HEK293 (cell line): Measurements from ENCODE around the gene TBCEL.

ENCODE experiments used
- CTCF ChIA-PET: fragments of 350-600 bp; formaldehyde crosslinking; extraction: SDS; loops from one replicate; lab custom pipeline; 2021; ENCODE audit warnings: antibody characterized with exemption; lab: Yijun Ruan, JAX
- POLR2A ChIA-PET: fragments of 300-600 bp; formaldehyde crosslinking; extraction: SDS; loops from one replicate; lab custom pipeline; 2020; ENCODE audit warnings: antibody characterized with exemption, inconsistent platforms; lab: Yijun Ruan, JAX
- H3K27ac ChIP-seq: fragments of 200-500 bp; sonication (Bioruptor generic); 2 replicates; pipeline ENCODE4 v1.5.1; 2014; ENCODE audit warnings: low read depth, low read length, control low read depth, inconsistent platforms; ENCODE audit errors: extremely low read depth
- H3K36me3 ChIP-seq, 2 experiments: fragments of 200-500 bp in 1 of 2; sonication (Bioruptor generic) in 1 of 2; 1 replicate in 1 of 2; 2 replicates in 1 of 2; pipeline ENCODE4 v1.5.1; 2014 to 2017; ENCODE audit warnings: inconsistent platforms in 2 of 2, low read length in 2 of 2; ENCODE audit not compliant: control insufficient read depth in 2 of 2, insufficient read depth in 1 of 2
- H3K4me1 ChIP-seq: fragments of 200-500 bp; sonication (Bioruptor generic); 2 replicates; pipeline ENCODE4 v1.5.1; 2014; ENCODE audit warnings: mild to moderate bottlenecking, low read length, inconsistent platforms; ENCODE audit not compliant: control insufficient read depth, insufficient read depth
- H3K4me3 ChIP-seq: 2 replicates; pipeline ENCODE4 v1.5.1; 2011; ENCODE audit warnings: low read depth, mild to moderate bottlenecking, control low read depth, low read length, moderate library complexity
- H3K9me3 ChIP-seq: fragments of 200-500 bp; sonication (Bioruptor generic); 2 replicates; pipeline ENCODE4 v1.5.1; 2014; ENCODE audit warnings: low read depth, low read length, inconsistent platforms; ENCODE audit not compliant: control insufficient read depth, insufficient read depth
- MZF1 ChIP-seq: fragments of 450-650 bp; formaldehyde crosslinking; IDR thresholded peaks from 2 replicates; pipeline ENCODE4 v1.5.1; 2017; ENCODE audit warnings: missing biosample characterization, missing genetic modification characterization, borderline replicate concordance
- RBAK ChIP-seq: fragments of 450-650 bp; formaldehyde crosslinking; IDR thresholded peaks from 2 replicates; pipeline ENCODE4 v1.5.1; 2016; ENCODE audit warnings: missing biosample characterization, missing genetic modification characterization
- WT1 ChIP-seq: fragments of 450-650 bp; formaldehyde crosslinking; IDR thresholded peaks from 2 replicates; pipeline ENCODE4 v1.5.1; 2016; ENCODE audit warnings: missing biosample characterization, missing genetic modification characterization
- ZBTB10 ChIP-seq: fragments of 450-650 bp; formaldehyde crosslinking; IDR thresholded peaks from 2 replicates; pipeline ENCODE4 v1.5.1; 2016; ENCODE audit warnings: missing biosample characterization, missing genetic modification characterization
- ZBTB44 ChIP-seq: fragments of 450-650 bp; IDR thresholded peaks from 2 replicates; pipeline ENCODE4 v1.5.1; 2018; ENCODE audit warnings: missing biosample characterization, mild to moderate bottlenecking, missing genetic modification characterization
- ZFP41 ChIP-seq: fragments of 450-650 bp; formaldehyde crosslinking; IDR thresholded peaks from 2 replicates; pipeline ENCODE4 v1.5.1; 2016; ENCODE audit warnings: missing biosample characterization, missing genetic modification characterization, borderline replicate concordance
- ZNF174 ChIP-seq: fragments of 450-650 bp; formaldehyde crosslinking; IDR thresholded peaks from 2 replicates; pipeline ENCODE4 v1.5.0; 2017; ENCODE audit warnings: missing biosample characterization, mild to moderate bottlenecking, missing genetic modification characterization
- ZNF324 ChIP-seq: fragments of 450-650 bp; formaldehyde crosslinking; IDR thresholded peaks from 2 replicates; pipeline ENCODE4 v1.5.1; 2016; ENCODE audit warnings: missing biosample characterization, missing genetic modification characterization
- ZNF391 ChIP-seq: fragments of 450-650 bp; formaldehyde crosslinking; IDR thresholded peaks from 2 replicates; pipeline ENCODE4 v1.5.1; 2016; ENCODE audit warnings: low read depth, missing biosample characterization, missing genetic modification characterization, borderline replicate concordance
- ZNF473 ChIP-seq: fragments of 450-650 bp; formaldehyde crosslinking; IDR thresholded peaks from 2 replicates; pipeline ENCODE4 v1.5.1; 2017; ENCODE audit warnings: missing biosample characterization, missing genetic modification characterization
- ZNF664 ChIP-seq: fragments of 450-650 bp; formaldehyde crosslinking; IDR thresholded peaks from 2 replicates; pipeline ENCODE4 v1.5.1; 2016; ENCODE audit warnings: missing biosample characterization, missing genetic modification characterization
- ZNF792 ChIP-seq: fragments of 450-650 bp; formaldehyde crosslinking; IDR thresholded peaks from 2 replicates; pipeline ENCODE4 v1.5.1; 2016; ENCODE audit warnings: missing biosample characterization, missing genetic modification characterization
- ZNF843 ChIP-seq: fragments of 450-650 bp; formaldehyde crosslinking; IDR thresholded peaks from 2 replicates; pipeline ENCODE4 v1.5.1; 2016; ENCODE audit warnings: missing biosample characterization, missing genetic modification characterization
- ZSCAN4 ChIP-seq: fragments of 450-650 bp; formaldehyde crosslinking; IDR thresholded peaks from 2 replicates; pipeline ENCODE4 v1.5.1; 2017; ENCODE audit warnings: missing biosample characterization, missing genetic modification characterization
- TF ChIP-seq, protein P1 (sequence below): fragments of 450-650 bp; formaldehyde crosslinking; IDR thresholded peaks from 2 replicates; pipeline ENCODE4 v1.5.1; 2017; ENCODE audit warnings: missing biosample characterization, missing genetic modification characterization

TBCEL gene

DNA sequence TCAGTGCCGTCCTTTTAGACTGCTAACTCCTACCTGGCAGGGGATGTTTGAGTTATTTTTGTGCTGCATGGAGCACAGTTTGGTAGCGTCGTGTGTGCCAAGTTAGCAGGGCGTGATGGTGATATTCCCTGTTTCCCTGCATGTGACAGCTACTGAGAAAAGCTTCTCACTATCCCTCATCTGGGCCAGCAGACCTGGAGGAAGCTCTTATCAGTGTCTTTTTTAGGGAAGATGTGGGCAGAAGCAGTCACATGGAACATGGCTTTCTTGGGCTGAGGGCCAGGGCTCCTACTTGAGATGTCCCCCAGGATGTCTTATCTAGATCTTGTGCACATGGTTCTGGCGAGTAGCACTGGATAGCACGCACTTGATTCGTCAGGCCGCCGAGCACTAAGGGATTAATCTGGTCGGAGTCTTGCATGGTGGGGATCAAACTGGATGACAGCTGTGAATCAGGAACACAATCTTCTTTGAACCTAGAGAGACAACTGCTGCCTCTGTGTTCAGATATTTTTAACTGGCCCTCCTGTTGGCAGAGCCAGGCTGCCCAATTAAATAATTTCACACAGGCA is 110.9 kb downstream of the TBCEL start (continued):
- TF ChIP-seq ZBTB10 (tag by site-specific recombination): no peak
- TF ChIP-seq RBAK (tag by site-specific recombination): no peak
- TF ChIP-seq, protein P1, sequence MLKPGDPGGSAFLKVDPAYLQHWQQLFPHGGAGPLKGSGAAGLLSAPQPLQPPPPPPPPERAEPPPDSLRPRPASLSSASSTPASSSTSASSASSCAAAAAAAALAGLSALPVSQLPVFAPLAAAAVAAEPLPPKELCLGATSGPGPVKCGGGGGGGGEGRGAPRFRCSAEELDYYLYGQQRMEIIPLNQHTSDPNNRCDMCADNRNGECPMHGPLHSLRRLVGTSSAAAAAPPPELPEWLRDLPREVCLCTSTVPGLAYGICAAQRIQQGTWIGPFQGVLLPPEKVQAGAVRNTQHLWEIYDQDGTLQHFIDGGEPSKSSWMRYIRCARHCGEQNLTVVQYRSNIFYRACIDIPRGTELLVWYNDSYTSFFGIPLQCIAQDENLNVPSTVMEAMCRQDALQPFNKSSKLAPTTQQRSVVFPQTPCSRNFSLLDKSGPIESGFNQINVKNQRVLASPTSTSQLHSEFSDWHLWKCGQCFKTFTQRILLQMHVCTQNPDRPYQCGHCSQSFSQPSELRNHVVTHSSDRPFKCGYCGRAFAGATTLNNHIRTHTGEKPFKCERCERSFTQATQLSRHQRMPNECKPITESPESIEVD (tag by site-specific recombination): no peak
- no peak for TF ChIP-seq ZNF792
- no peak for TF ChIP-seq ZNF324 (tag by site-specific recombination)
- no peak for TF ChIP-seq WT1 (tag by site-specific recombination)
- TF ChIP-seq ZNF664: no peak
- no peak for TF ChIP-seq ZNF843 (tag by site-specific recombination)
- TF ChIP-seq, all 188 proteins: peak for 0

DNA sequence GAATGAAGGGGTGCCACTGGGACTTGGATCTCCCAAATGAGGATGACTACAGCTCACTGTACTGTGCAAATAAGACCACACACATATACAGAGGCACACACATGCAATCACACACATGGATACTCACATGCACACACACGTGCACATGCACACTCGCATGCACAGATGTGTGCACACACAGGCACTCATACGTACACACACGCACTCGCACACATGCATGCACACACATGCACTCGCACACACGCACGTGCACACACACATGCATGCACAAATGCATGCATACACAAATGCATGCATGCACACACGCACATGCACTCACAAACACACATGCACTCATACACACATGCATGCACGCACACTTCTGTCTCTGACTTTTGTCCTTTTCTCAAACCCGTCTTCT is 113.1 kb downstream of the TBCEL start:
- H3K4me3 ChIP-seq: no peak overlapping the region
- H3K36me3 ChIP-seq: no peaks in the 10 kb centered on the region
- CTCF ChIA-PET: interaction anchor here (1.0 kb wide), 1 partner anchor 58 kb away, joined by 3 read pairs; no protein-coding TSS in a partner anchor
- POLR2A ChIA-PET: no interaction called here
- no peaks in the 10 kb centered on the region for H3K9me3 ChIP-seq
- TF ChIP-seq ZSCAN4 (tag by site-specific recombination): 0 out of 2 replicates have a peak, but pooled peaks have one; percentile 39
- TF ChIP-seq ZNF391 (tag by site-specific recombination): no peak
- TF ChIP-seq MZF1 (tag by site-specific recombination): no peak
- H3K4me1 ChIP-seq: no peaks in the 10 kb centered on the region
- H3K27ac ChIP-seq: no peak overlapping the region

- H3K27ac ChIP-seq: no peak overlapping the region
- no peaks in the 10 kb centered on the region for H3K9me3 ChIP-seq
- TF ChIP-seq ZBTB44 (tag by site-specific recombination): no peak
- TF ChIP-seq ZFP41 (tag by site-specific recombination): no peak
- no peak for TF ChIP-seq ZNF473 (tag by site-specific recombination)
- no peak for TF ChIP-seq ZNF391 (tag by site-specific recombination)
- no peak for TF ChIP-seq ZNF174 (tag by site-specific recombination)
- ChIA-PET CTCF (interaction anchor here (0.7 kb wide), 1 partner anchor 31 kb away, joined by 3 read pairs; no protein-coding TSS in a partner anchor), POLR2A (no interaction called here)
- H3K36me3 ChIP-seq: no peaks in the 10 kb centered on the region
- no peaks in the 10 kb centered on the region for H3K4me1 ChIP-seq
- H3K4me3 ChIP-seq: no peak overlapping the region
These were observed 114.4 kb downstream of the TBCEL start for GRCh38 chr11:121138259-121138658.
